ENCODE measurements around the gene TMEM218.

Gene TMEM218

DNA sequence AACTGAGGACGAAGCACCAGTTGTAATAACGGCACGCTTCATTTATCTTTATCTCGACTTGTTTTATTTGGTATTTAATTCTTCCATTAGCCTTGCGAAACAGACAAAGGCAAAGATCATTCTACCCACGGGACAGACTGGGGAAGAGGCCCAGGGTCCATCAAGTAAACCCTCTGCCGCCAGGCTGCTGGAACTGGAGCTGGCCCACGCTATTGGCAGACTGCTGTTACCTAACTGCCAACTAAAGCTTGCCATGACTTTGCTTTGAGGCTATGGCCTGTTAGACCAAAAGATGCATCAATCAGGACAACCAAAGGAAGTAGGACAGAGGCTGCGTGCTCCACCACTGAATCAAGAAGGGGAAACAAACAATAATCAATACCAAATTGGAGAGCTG lies 780 bp upstream of the TMEM218 start:
- Histone ChIP-seq H3K27me3 (ENCODE audit: insufficient read depth, insufficient read length) (no peaks in the 10 kb centered on the region), H3K9ac (ENCODE audit: insufficient read length, low read depth) (no peak overlapping the region), H3K36me3 (ENCODE audit: insufficient read depth, insufficient read length, low read length) (no peaks in the 10 kb centered on the region), H3K4me1 (ENCODE audit: insufficient read depth, insufficient read length) (no peaks in the 10 kb centered on the region), H3K4me3 (ENCODE audit: insufficient read length, low read depth) (peak overlapping the region; percentile 24), H3K9me3 (ENCODE audit: insufficient read depth, low read length) (no peaks in the 10 kb centered on the region)
- no peak for DNase-seq (ENCODE audit: low read depth, low spot score)
- TF ChIP-seq SUZ12 (IDR thresholded peaks at IDR 0.05; ENCODE audit: extremely low read depth, insufficient read depth, insufficient read length) (no peak), ZNF274 (IDR thresholded peaks at IDR 0.05; ENCODE audit: low read depth, low read length) (no peak), YY1 (IDR thresholded peaks at IDR 0.05; ENCODE audit: insufficient read depth, insufficient read length) (no peak)

DNA sequence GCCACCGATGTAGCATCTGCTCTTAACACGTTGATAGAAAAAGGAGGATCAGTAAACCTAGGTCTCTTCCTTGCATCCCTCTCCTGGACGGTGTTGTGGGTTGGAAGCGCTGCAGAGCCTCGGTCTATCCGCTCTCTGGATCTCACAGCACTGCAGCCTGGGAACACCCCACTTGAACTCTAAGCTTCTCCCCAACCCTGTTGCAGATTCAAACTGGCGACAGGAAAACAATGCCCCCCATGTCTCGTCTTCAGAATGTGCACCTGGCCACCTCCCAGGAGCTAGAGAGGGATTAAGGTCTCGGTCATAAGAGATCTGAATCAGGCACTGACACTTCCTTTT lies 454 bp downstream of the TMEM218 start:
- peak overlapping the region; percentile 81 for H3K4me3 ChIP-seq (ENCODE audit: insufficient read length, low read depth)
- 0 out of 2 replicates have a peak, but pooled peaks cover 5% of the 10 kb centered on the region for H3K9me3 ChIP-seq (ENCODE audit: insufficient read depth, low read length)
- TF ChIP-seq SUZ12 (IDR thresholded peaks at IDR 0.05; ENCODE audit: extremely low read depth, insufficient read depth, insufficient read length) (no peak), YY1 (IDR thresholded peaks at IDR 0.05; ENCODE audit: insufficient read depth, insufficient read length) (no peak), ZNF274 (IDR thresholded peaks at IDR 0.05; ENCODE audit: low read depth, low read length) (no peak)
- no peaks in the 10 kb centered on the region for H3K36me3 ChIP-seq (ENCODE audit: insufficient read depth, insufficient read length, low read length)
- no peaks in the 10 kb centered on the region for H3K4me1 ChIP-seq (ENCODE audit: insufficient read depth, insufficient read length)
- H3K9ac ChIP-seq (ENCODE audit: insufficient read length, low read depth): peak overlapping the region; percentile 88
- no peaks in the 10 kb centered on the region for H3K27me3 ChIP-seq (ENCODE audit: insufficient read depth, insufficient read length)
- peak; percentile 11 for DNase-seq (ENCODE audit: low read depth, low spot score)

DNA sequence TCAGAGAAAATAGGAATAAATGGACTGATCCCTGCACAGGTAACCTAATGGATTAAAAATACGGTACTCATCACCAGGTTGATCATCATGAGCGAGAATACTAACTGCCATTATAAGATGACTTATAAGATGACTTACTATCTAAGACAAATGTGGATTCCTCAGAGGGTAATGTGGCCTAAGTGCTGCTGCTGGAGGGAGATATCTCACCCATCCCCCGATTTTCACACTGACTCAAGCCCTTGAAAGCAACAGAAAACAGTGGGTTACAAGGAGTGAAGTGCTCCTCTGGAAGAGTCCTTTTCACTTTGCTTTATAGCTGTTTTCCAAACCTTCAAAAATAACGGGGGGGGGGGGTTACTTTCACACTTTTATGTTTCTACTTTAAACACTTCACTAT lies 920 bp downstream of the TMEM218 start:
- Histone ChIP-seq H3K9me3 (ENCODE audit: insufficient read depth, low read length) (0 out of 2 replicates have a peak, but pooled peaks cover 5% of the 10 kb centered on the region), H3K9ac (ENCODE audit: insufficient read length, low read depth) (peak overlapping the region; percentile 88), H3K4me1 (ENCODE audit: insufficient read depth, insufficient read length) (no peaks in the 10 kb centered on the region), H3K4me3 (ENCODE audit: insufficient read length, low read depth) (peak overlapping the region; percentile 81), H3K36me3 (ENCODE audit: insufficient read depth, insufficient read length, low read length) (no peaks in the 10 kb centered on the region), H3K27me3 (ENCODE audit: insufficient read depth, insufficient read length) (no peaks in the 10 kb centered on the region)
- no peak for DNase-seq (ENCODE audit: low read depth, low spot score)
- TF ChIP-seq SUZ12 (IDR thresholded peaks at IDR 0.05; ENCODE audit: extremely low read depth, insufficient read depth, insufficient read length): no peak
- TF ChIP-seq YY1 (IDR thresholded peaks at IDR 0.05; ENCODE audit: insufficient read depth, insufficient read length): no peak
- no peak for TF ChIP-seq ZNF274 (IDR thresholded peaks at IDR 0.05; ENCODE audit: low read depth, low read length)

- Histone ChIP-seq H3K9me3 (ENCODE audit: insufficient read depth, low read length) (0 out of 2 replicates have a peak, but pooled peaks cover 5% of the 10 kb centered on the region), H3K36me3 (ENCODE audit: insufficient read depth, insufficient read length, low read length) (no peaks in the 10 kb centered on the region), H3K9ac (ENCODE audit: insufficient read length, low read depth) (no peak overlapping the region), H3K4me1 (ENCODE audit: insufficient read depth, insufficient read length) (no peaks in the 10 kb centered on the region), H3K27me3 (ENCODE audit: insufficient read depth, insufficient read length) (no peaks in the 10 kb centered on the region), H3K4me3 (ENCODE audit: insufficient read length, low read depth) (no peak overlapping the region)
- no peak for DNase-seq (ENCODE audit: low read depth, low spot score)
- TF ChIP-seq ZNF274 (IDR thresholded peaks at IDR 0.05; ENCODE audit: low read depth, low read length) (no peak), YY1 (IDR thresholded peaks at IDR 0.05; ENCODE audit: insufficient read depth, insufficient read length) (no peak), SUZ12 (IDR thresholded peaks at IDR 0.05; ENCODE audit: extremely low read depth, insufficient read depth, insufficient read length) (no peak)
These were observed 3.0 kb downstream of the TMEM218 start for GRCh38 chr11:125108469-125108868.

DNA sequence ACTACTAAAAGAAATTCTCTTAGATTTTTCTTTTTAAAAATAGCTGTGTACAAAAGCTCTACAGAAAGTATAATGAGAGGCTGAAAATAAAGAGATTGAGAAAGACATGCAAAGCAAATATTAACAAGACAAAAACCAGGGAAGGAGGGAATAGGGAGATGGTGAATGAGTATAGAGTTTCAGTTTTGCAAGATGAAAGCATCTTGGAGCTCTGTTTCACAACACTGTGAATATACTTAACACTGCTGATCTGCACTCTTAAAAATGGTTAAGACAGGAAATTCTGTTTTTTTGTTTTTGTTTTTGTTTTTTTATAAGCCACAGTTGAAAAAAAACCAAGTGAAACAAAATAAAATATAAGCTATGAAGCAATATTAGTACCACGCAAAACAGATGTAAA lies 5.5 kb downstream of the TMEM218 start:
- DNase-seq (ENCODE audit: low read depth, low spot score): no peak
- Histone ChIP-seq H3K27me3 (ENCODE audit: insufficient read depth, insufficient read length) (no peaks in the 10 kb centered on the region), H3K4me1 (ENCODE audit: insufficient read depth, insufficient read length) (no peaks in the 10 kb centered on the region), H3K9ac (ENCODE audit: insufficient read length, low read depth) (no peak overlapping the region), H3K4me3 (ENCODE audit: insufficient read length, low read depth) (no peak overlapping the region), H3K36me3 (ENCODE audit: insufficient read depth, insufficient read length, low read length) (peaks cover 5% of the 10 kb centered on the region), H3K9me3 (ENCODE audit: insufficient read depth, low read length) (0 out of 2 replicates have a peak, but pooled peaks cover 5% of the 10 kb centered on the region)
- TF ChIP-seq SUZ12 (IDR thresholded peaks at IDR 0.05; ENCODE audit: extremely low read depth, insufficient read depth, insufficient read length) (no peak), YY1 (IDR thresholded peaks at IDR 0.05; ENCODE audit: insufficient read depth, insufficient read length) (no peak), ZNF274 (IDR thresholded peaks at IDR 0.05; ENCODE audit: low read depth, low read length) (no peak)

- no peak for DNase-seq (ENCODE audit: low read depth, low spot score)
- Histone ChIP-seq H3K4me1 (ENCODE audit: insufficient read depth, insufficient read length) (no peaks in the 10 kb centered on the region), H3K4me3 (ENCODE audit: insufficient read length, low read depth) (no peak overlapping the region), H3K36me3 (ENCODE audit: insufficient read depth, insufficient read length, low read length) (peaks cover 17% of the 10 kb centered on the region), H3K9me3 (ENCODE audit: insufficient read depth, low read length) (0 out of 2 replicates have a peak, but pooled peaks cover 5% of the 10 kb centered on the region), H3K9ac (ENCODE audit: insufficient read length, low read depth) (no peak overlapping the region), H3K27me3 (ENCODE audit: insufficient read depth, insufficient read length) (no peaks in the 10 kb centered on the region)
- TF ChIP-seq SUZ12 (IDR thresholded peaks at IDR 0.05; ENCODE audit: extremely low read depth, insufficient read depth, insufficient read length) (no peak), ZNF274 (IDR thresholded peaks at IDR 0.05; ENCODE audit: low read depth, low read length) (no peak), YY1 (IDR thresholded peaks at IDR 0.05; ENCODE audit: insufficient read depth, insufficient read length) (no peak)
These were observed 8.9 kb downstream of the TMEM218 start for GRCh38 chr11:125102510-125102909.

DNA sequence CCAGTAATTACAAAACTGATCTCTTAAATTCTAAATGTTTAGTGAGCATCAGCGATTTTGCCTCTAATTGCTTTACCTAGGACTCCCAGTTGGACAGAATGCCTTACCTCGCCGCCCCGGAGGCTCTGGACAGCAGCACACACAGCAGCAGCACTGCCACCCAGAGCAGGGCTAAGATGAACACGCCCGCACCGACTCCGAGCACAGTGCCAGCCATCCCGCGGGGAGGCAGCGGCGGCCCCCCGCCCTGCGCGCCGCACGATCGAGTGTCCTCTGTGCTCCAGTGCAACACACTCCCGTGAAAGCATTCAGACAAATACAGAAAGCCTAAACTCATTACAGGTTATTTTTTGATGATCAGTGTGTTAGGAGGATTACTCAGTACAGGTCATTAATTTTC lies 9.4 kb downstream of the TMEM218 start:
- no peak for DNase-seq (ENCODE audit: low read depth, low spot score)
- no peaks in the 10 kb centered on the region for H3K27me3 ChIP-seq (ENCODE audit: insufficient read depth, insufficient read length)
- no peak overlapping the region for H3K9ac ChIP-seq (ENCODE audit: insufficient read length, low read depth)
- 0 out of 2 replicates have a peak, but pooled peaks cover 5% of the 10 kb centered on the region for H3K9me3 ChIP-seq (ENCODE audit: insufficient read depth, low read length)
- no peaks in the 10 kb centered on the region for H3K4me1 ChIP-seq (ENCODE audit: insufficient read depth, insufficient read length)
- no peak for TF ChIP-seq YY1 (IDR thresholded peaks at IDR 0.05; ENCODE audit: insufficient read depth, insufficient read length)
- no peak for TF ChIP-seq ZNF274 (IDR thresholded peaks at IDR 0.05; ENCODE audit: low read depth, low read length)
- TF ChIP-seq SUZ12 (IDR thresholded peaks at IDR 0.05; ENCODE audit: extremely low read depth, insufficient read depth, insufficient read length): no peak
- peaks cover 21% of the 10 kb centered on the region for H3K36me3 ChIP-seq (ENCODE audit: insufficient read depth, insufficient read length, low read length)
- no peak overlapping the region for H3K4me3 ChIP-seq (ENCODE audit: insufficient read length, low read depth)

Data from NT2/D1 (cell line).